Measurements from ENCODE around the gene COMMD7.

Gene COMMD7

GRCh38 chr20:32743237-32744112, at the start of gene COMMD7:
Gene COMMD7 (minus strand): TSS chr20:32743467. CDS start chr20:32743391, 76 bp downstream.
- peak; percentile 56 for DNase-seq

GRCh38 chr20:32792731-32793458, 49.6 kb upstream of the COMMD7 start:
- no peak for DNase-seq

GRCh38 chr20:32792316-32792715, 49.0 kb upstream of the COMMD7 start:
- no peak for DNase-seq

- DNase-seq = no peak
Observed at GRCh38 chr20:32790751-32791057, 47.4 kb upstream of the COMMD7 start.

GRCh38 chr20:32789896-32790750, 46.9 kb upstream of the COMMD7 start:
- DNase-seq = peak; percentile 55

GRCh38 chr20:32787168-32787567, 43.9 kb upstream of the COMMD7 start:
- no peak for DNase-seq

GRCh38 chr20:32786059-32786760, 42.9 kb upstream of the COMMD7 start:
- no peak for DNase-seq

- DNase-seq = no peak
Observed at GRCh38 chr20:32784369-32785080, 41.3 kb upstream of the COMMD7 start.

GRCh38 chr20:32780749-32781655, 37.7 kb upstream of the COMMD7 start:
- no peak for DNase-seq

GRCh38 chr20:32780278-32780677, 37.0 kb upstream of the COMMD7 start:
- DNase-seq = no peak

GRCh38 chr20:32779500-32780211, 36.4 kb upstream of the COMMD7 start:
- no peak for DNase-seq

- DNase-seq = no peak
Observed at GRCh38 chr20:32777177-32777956, 34.1 kb upstream of the COMMD7 start.

- DNase-seq = no peak
Observed at GRCh38 chr20:32775336-32775991, 32.2 kb upstream of the COMMD7 start.

GRCh38 chr20:32773855-32774254, 30.6 kb upstream of the COMMD7 start:
- no peak for DNase-seq

- no peak for DNase-seq
Observed at GRCh38 chr20:32773223-32773622, 30.0 kb upstream of the COMMD7 start.

- no peak for DNase-seq
Observed at GRCh38 chr20:32772046-32772445, 28.8 kb upstream of the COMMD7 start.

GRCh38 chr20:32767418-32768198, 24.3 kb upstream of the COMMD7 start:
- DNase-seq = no peak

Data from NCI-H526 treated with DMSO at 0.1 percent for 48 hours (cell line).